NCI-H345 treated with DMSO at 0.1 percent for 48 hours (cell line): ENCODE measurements around the gene LRRIQ4.

ENCODE experiments used
- DNase-seq: peaks from one replicate; lab custom pipeline; 2025; ENCODE audit not compliant: unreplicated experiment; lab: John Stamatoyannopoulos, UW

LRRIQ4 gene

GRCh38 chr3:169809230-169809795 lies 3.4 kb upstream of the LRRIQ4 start:
- DNase-seq = no peak

DNA sequence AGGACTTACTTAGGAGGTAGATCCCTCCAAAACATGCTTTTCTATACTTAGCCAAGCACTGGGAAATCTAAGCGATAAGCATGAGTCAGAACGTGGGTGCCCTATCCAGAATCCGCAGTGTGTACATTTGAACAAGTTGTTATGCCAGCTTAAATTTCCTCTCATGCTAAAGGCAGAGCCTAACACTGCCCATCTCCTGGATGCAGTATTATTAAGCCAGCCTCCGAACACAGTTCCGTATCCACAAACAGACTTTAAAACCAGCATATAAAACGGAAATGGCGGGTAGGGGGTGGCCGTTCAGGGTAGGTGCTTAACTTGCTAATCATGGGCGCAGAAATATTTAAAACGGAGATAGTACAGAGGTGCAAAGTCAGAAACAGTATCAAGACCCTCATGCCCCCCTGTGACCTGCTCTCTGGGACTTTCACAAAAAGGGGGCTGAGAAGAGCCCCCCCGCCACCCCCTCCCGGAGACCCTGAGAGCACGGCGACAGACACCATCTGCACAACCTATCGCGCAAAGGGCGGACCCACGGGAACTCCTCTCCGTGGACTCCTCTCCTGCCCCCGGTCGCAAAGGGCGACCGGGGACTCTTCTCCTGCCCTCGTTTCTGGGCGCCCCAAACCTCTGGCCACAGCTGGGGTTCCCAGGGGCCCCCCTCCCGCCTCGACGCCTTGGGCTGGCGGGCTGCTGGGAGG lies 889 bp upstream of the LRRIQ4 start:
- peak; percentile 33 for DNase-seq

DNA sequence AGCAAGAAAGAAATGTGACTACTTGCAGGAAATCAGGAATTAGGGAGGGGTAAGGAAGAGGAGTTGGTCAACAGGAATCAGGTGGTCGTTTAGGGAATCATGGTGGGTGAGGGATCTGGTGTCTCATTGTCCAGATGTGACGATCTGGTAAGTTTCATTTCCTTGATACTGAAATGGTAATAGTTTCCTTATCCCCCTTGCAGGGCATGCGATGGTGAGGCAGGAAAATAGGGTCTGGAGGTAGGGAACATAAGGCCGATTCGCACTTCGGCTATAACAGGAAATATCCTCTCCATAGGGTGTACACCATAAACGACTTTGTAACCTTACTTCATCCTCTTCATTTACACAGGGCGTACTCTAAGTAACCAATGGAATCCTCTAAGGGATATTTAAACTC lies 608 bp downstream of the LRRIQ4 start:
- DNase-seq = no peak

DNA sequence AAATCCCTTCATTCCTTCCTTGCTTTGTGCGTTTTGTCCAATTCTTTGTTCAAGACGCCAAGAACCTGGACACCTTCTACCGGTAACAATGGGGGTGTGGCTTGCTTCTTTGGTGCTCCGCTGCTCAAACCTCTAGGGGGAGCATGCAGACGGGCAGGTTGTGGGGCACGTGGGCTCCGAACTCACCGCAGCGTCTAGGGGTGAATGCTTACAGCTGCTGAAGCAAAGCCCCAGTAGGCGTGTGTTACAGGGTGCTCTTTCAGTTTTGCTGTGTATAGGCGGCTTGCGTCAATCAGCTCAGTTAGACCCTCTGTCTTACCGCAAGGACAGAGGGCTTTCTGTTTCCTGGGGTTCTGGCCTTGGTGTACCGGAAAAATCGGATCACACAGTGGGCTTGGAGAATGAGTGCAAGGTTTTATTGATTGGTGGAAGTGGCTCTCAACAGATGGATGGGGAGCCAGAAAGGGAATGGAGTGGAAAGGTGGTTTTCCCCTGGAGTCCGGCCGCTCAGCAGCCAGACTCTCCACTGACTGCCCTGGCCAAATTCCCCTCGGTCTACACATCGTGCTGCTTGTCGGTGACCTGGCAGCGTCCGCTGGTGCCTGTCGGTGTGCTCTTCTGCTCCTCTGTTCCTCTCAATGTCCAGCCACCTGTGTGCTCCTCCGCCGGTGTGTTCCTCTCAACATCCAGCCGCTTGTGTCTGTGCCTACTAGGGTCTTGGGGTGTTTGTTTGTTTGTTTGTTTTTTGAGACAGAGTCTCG lies 1.3 kb downstream of the LRRIQ4 start:
- DNase-seq = no peak

GRCh38 chr3:169815590-169816150 lies 3.0 kb downstream of the LRRIQ4 start:
- no peak for DNase-seq

DNA sequence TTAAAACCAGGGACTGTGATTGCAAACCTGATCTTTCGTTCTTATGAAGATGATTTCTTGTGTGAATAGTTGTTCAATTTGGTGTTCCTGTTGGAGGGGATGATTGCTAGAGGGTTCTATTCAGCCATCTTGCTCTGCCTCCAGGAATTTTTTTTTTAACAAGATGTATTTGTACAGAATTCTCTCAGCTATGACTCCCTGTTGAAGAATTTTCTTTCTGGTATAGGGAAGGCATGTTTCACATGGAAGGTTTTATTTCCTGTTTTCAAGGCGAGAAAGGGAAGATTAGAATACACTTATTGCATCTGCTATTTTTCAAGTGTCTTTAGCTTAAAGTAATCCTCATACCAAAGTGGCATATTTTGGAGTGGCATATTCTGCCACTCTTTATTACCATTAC lies 5.6 kb downstream of the LRRIQ4 start:
- no peak for DNase-seq

GRCh38 chr3:169822091-169822490 lies 9.4 kb downstream of the LRRIQ4 start:
- no peak for DNase-seq

DNA sequence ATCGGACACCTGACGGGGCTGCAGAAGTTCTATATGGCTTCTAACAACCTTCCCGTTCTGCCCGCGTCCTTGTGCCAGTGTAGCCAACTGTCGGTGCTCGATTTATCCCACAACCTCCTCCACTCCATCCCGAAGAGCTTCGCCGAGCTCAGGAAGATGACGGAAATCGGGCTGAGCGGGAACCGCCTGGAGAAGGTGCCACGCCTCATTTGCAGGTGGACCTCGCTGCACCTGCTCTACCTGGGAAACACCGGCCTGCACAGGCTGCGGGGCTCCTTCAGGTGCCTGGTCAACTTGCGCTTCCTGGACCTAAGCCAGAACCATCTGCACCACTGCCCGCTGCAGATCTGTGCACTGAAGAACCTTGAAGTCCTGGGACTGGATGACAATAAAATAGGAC lies 9.9 kb downstream of the LRRIQ4 start:
- peak; percentile 40 for DNase-seq

DNA sequence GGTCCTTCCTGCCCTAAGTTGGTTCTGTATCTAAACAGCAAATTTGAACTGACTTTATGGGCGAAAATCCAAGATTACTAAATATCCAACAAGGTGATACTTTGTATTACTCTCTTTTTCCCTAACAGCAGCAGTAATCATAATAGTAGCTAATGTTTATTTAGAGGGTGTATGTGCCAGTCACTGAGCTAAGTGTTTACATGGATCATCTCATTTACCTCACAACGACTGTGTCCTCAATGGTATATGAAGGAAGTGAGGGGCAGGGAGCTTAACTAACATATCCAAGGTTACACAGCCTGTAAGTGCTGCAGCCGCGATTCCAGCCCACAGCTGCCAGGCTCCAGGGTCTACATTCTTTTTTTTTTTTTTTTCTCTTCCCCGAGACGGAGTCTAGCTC lies 10.3 kb downstream of the LRRIQ4 start:
- peak; percentile 47 for DNase-seq

- DNase-seq = no peak
Measured at GRCh38 chr3:169825316-169825715, 12.6 kb downstream of the LRRIQ4 start.

- no peak for DNase-seq
Measured at GRCh38 chr3:169827712-169828111, 15.0 kb downstream of the LRRIQ4 start.

- DNase-seq = no peak
Measured at GRCh38 chr3:169835533-169835932, 22.9 kb downstream of the LRRIQ4 start.

DNA sequence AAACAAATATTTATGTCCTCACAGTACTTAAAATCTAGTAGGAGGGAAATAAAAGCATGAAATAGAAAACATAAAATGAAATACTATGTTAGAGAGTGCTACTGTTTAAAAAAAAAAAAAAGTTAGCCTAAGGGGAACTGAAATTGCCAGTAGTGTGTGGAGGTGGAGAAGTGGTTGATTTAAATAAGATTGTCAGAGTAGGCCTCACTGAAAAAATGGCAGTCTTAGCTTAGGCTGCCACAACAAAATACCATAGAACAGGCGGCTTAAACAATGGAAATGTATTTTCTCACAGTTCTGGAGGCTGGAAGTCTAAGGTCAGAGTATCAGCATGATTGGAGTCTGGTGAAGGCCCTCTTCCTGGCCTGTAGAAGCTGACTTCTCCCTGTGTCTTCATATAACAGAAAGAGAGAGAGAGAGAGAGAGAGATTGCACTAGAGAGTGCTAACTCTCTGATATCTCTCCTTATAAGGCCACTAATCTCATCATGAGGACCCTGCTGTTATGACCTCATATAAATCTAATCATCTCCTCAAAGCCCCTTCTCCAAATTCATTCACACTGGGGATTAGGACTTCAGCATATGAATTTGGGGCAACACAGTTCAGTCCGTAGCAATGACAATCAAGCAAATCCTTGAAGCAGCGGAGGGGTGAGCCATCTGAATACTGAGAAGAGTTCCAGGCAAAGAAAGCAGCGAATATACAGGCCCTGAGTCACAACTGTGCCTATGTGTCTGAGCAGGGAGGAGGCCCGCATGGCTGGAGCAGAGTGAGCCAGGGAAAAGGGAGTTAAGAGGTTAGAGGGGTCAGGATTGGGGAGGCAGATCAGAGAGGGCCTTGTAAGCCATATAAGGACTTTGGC lies 23.6 kb downstream of the LRRIQ4 start:
- no peak for DNase-seq

DNA sequence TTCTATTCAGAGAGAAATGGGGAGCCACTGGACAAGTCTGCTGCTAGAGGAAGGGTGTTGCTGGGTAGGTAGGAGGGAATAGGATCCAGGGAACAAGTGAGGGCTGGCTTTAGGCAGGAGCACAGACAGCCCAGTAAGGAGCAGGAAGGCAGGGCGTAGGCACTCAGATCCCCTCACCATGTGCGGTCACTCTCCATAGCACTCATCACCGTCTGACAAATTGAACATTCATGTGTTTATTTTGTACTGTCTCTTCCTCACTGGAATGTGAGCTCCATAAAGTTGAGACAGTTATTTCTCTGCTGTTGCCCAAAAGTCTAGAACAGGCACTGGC lies 24.2 kb downstream of the LRRIQ4 start:
- DNase-seq = no peak

DNA sequence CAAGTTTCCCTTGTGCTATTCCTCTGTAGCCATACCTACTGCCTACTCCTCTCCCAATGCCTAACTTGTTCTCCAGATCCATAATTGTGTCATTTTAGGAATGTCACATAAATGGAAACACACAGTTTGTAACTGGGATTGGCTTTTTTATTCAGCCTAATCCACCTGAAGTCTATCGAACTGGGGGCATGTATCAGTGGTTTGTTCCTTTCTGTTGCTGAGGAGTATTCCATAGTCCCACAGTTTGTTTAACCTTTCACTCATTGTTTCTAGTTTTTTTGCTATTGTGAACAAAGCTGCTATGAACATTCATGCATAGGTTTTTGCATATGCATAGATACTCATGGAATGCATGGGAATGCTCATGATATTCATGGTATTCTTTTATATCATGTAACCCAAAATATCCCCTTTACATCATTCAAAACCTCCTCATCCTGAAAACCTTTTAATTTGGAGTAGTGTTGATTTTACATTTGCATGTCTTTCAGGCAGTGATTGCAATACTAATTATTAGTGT lies 25.9 kb downstream of the LRRIQ4 start:
- DNase-seq = no peak

- no peak for DNase-seq
Measured at GRCh38 chr3:169841171-169841570, 28.5 kb downstream of the LRRIQ4 start.

GRCh38 chr3:169842960-169843359 lies 30.3 kb downstream of the LRRIQ4 start:
- DNase-seq = no peak

GRCh38 chr3:169846458-169847193 lies 34.0 kb downstream of the LRRIQ4 start:
- no peak for DNase-seq

DNA sequence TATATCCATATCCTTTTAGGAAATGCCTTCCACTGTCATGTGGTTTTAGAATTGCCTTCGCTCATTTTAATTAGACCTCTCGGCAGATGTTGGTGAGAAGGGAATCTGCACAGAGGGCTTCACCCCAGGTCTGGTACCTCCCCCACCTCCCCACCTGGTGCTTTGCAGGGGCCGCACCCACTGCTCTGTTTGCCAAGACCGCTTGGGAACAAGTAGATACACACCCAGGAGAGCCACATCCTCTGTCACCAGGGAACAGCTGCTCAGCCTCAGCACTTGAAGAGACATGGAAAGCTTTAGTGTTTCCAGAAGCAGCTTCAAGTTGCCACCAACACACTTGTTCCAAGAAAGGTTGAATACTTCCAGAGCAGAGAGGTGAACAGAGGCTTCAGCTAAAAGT lies 35.2 kb downstream of the LRRIQ4 start:
- DNase-seq = peak; percentile 46

- no peak for DNase-seq
Measured at GRCh38 chr3:169848741-169849140, 36.1 kb downstream of the LRRIQ4 start.
